Activated CD4-positive, alpha-beta T cell treated with anti-CD3 and anti-CD28 coated beads, Interleukin-2, amount 10 ng/mL, durations not matched to agents 7 days and 5 days (primary cell): ENCODE measurements around the gene ATG4D. TPM values are rescaled to one million over a fixed set of nuclear protein-coding genes. Genes with fewer than 3 reads are reported as not detected.
A peak's percentile ranks its signal among the peaks of the same experiment; 100 is the strongest.

Source experiments
- CTCF ChIA-PET: fragments of 350-600 bp; sonication (Branson Sonifier 250); formaldehyde crosslinking; loops from one replicate; lab custom pipeline; 2021; ENCODE audit warnings: antibody characterized with exemption; lab: Charles Lee
- POLR2A ChIA-PET: fragments of 350-600 bp; sonication (Branson Sonifier 250); formaldehyde crosslinking; loops from one replicate; lab custom pipeline; 2021; ENCODE audit warnings: antibody characterized with exemption; lab: Charles Lee
- DNase-seq: peaks from one replicate; pipeline ENCODE4 v3.0.0-alpha.2; 2020
- H3K27ac Mint-ChIP-seq: one replicate; pipeline ENCODE4 v1.8.0; 2021; ENCODE audit warnings: mild to moderate bottlenecking, moderate library complexity, mixed read lengths
- H3K27me3 Mint-ChIP-seq: one replicate; pipeline ENCODE4 v1.8.0; 2021; ENCODE audit warnings: mixed read lengths
- H3K36me3 Mint-ChIP-seq: one replicate; pipeline ENCODE4 v1.8.0; 2021; ENCODE audit warnings: low read depth, mixed read lengths
- H3K4me1 Mint-ChIP-seq: one replicate; pipeline ENCODE4 v1.8.0; 2021; ENCODE audit warnings: mixed read lengths
- H3K4me3 Mint-ChIP-seq: one replicate; pipeline ENCODE4 v1.8.0; 2021; ENCODE audit warnings: mild to moderate bottlenecking, moderate library complexity, mixed read lengths
- H3K9me3 Mint-ChIP-seq: one replicate; pipeline ENCODE4 v1.8.0; 2021; ENCODE audit warnings: mixed read lengths
- total RNA-seq, 2 experiments: library from RNA; stranded (reverse); gene quantifications; one replicate each; pipeline ENCODE4 v1.2.3, GENCODE V29; 2021

The ATG4D gene
- total RNA-seq, 2 experiments from 2014 or later, result 40.0 to 41.4 TPM

DNA sequence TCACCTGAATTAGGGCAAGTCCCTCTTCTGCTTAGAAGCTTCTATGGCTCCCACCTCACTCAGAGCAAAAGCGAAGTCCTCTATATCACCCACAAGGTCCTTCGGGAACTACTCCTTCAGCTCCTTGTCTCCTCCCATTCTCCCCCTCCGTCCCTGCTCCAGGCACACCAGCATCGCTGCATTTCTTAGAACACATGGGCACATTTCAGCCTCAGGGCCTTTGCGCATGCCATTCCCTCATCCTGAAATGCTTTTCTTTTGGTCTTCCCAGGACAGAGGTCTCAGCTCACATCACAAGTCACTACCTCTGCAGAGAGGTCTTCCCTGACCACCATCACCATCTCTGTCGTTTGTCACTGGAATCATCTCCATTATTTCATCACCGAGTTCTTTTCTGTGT lies 30.5 kb upstream of the ATG4D start:
- Mint-ChIP-seq H3K4me3 (no peak overlapping the region), H3K9me3 (no peaks in the 10 kb centered on the region), H3K36me3 (no peaks in the 10 kb centered on the region), H3K27ac (no peak overlapping the region), H3K27me3 (peaks cover 50% of the 10 kb centered on the region), H3K4me1 (peaks cover 39% of the 10 kb centered on the region)
- ChIA-PET CTCF (no interaction called here), POLR2A (no interaction called here)
- no peak for DNase-seq

GRCh38 chr19:10514211-10515145 lies 29.2 kb upstream of the ATG4D start:
- H3K36me3 Mint-ChIP-seq, result no peaks in the 10 kb centered on the region
- ChIA-PET POLR2A (no interaction called here), CTCF (interaction anchor here (3.0 kb wide), 1 partner anchor 9 kb away, joined by 8 read pairs; no protein-coding TSS in a partner anchor)
- peaks cover 39% of the 10 kb centered on the region for H3K4me1 Mint-ChIP-seq
- H3K9me3 Mint-ChIP-seq, result no peaks in the 10 kb centered on the region
- no peak overlapping the region for H3K27ac Mint-ChIP-seq
- DNase-seq, result peak; percentile 48
- no peak overlapping the region for H3K4me3 Mint-ChIP-seq
- H3K27me3 Mint-ChIP-seq, result peaks cover 62% of the 10 kb centered on the region

GRCh38 chr19:10516064-10516385 lies 27.7 kb upstream of the ATG4D start:
- POLR2A ChIA-PET, result no interaction called here
- Mint-ChIP-seq H3K4me1 (peaks cover 35% of the 10 kb centered on the region), H3K4me3 (no peak overlapping the region)

DNA sequence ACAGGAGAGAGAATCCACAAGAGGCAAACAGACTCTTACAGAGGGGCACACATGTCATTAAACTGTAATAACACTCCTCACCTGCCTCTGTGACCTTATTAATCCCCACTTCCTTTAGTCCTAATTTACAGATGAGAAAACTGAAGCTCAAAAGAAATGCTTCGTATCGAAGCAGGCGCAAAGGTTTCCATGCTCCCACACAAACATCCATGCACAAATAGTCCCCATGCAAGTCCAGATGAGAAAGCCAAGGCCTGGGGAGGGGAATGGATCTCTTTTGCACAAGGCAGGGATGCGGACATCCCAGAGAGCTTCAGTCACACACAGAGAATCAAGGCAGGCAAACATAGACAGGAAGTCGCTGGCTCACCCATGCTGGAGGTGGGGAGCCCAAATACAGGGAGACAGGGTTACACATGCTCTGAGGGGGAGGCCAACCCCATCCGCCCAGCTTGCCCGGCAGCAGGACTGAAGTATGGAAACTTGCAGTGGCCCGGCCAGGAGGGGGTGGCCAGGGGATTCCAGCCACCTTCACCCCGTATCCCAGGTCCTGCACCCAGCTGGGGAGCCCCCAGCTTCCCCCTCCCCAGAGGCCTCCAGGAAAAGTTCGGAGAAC lies 26.9 kb upstream of the ATG4D start:
- Mint-ChIP-seq H3K36me3 (no peaks in the 10 kb centered on the region), H3K9me3 (no peaks in the 10 kb centered on the region), H3K27ac (no peak overlapping the region), H3K4me3 (peak overlapping the region; percentile 50), H3K4me1 (peaks cover 35% of the 10 kb centered on the region), H3K27me3 (peaks cover 68% of the 10 kb centered on the region)
- DNase-seq, result no peak
- ChIA-PET CTCF (interaction anchor here (1.0 to 3.0 kb wide), 8 partner anchors 8 to 201 kb away, joined by 3 to 8 read pairs (median 3); partner anchors contain the start of gene DNM2), POLR2A (no interaction called here)

More at GRCh38 chr19:10516064-10516385, 27.7 kb upstream of the ATG4D start:
- no peak overlapping the region for H3K27ac Mint-ChIP-seq
- H3K9me3 Mint-ChIP-seq, result no peaks in the 10 kb centered on the region
- no peak for DNase-seq
- no peaks in the 10 kb centered on the region for H3K36me3 Mint-ChIP-seq
- CTCF ChIA-PET, result interaction anchor here (0.7 to 3.0 kb wide), 5 partner anchors 10 to 136 kb away, joined by 3 to 8 read pairs (median 3); no protein-coding TSS in a partner anchor
- H3K27me3 Mint-ChIP-seq, result peaks cover 71% of the 10 kb centered on the region

GRCh38 chr19:10517361-10517759 lies 26.3 kb upstream of the ATG4D start, which contains the start of gene S1PR5:
TSS of gene S1PR5 (minus strand) at chr19:10517447. CDS start at chr19:10515011, 2,436 bp downstream.
- DNase-seq, result no peak
- H3K9me3 Mint-ChIP-seq, result no peaks in the 10 kb centered on the region
- ChIA-PET POLR2A (no interaction called here), CTCF (interaction anchor here (1.0 to 3.0 kb wide), 6 partner anchors 8 to 201 kb away, joined by 3 to 8 read pairs (median 3); partner anchors contain the start of gene DNM2)
- H3K4me3 Mint-ChIP-seq, result peak within 1 kb of the TSS; percentile 50
- H3K27ac Mint-ChIP-seq, result no peak within 1 kb of the TSS
- H3K36me3 Mint-ChIP-seq, result no peaks in the 10 kb centered on the region
- peaks cover 35% of the 10 kb centered on the region for H3K4me1 Mint-ChIP-seq
- peaks cover 70% of the 10 kb centered on the region for H3K27me3 Mint-ChIP-seq

GRCh38 chr19:10517760-10518443 lies 25.8 kb upstream of the ATG4D start:
- no peaks in the 10 kb centered on the region for H3K9me3 Mint-ChIP-seq
- H3K27me3 Mint-ChIP-seq, result peaks cover 66% of the 10 kb centered on the region
- ChIA-PET POLR2A (interaction anchor here (0.6 kb wide), 1 partner anchor 934 kb away, joined by 5 read pairs; no protein-coding TSS in a partner anchor), CTCF (interaction anchor here (0.7 to 3.0 kb wide), 6 partner anchors 9 to 200 kb away, joined by 3 to 8 read pairs (median 4); partner anchors contain the start of gene DNM2)
- H3K4me1 Mint-ChIP-seq, result peaks cover 35% of the 10 kb centered on the region
- H3K4me3 Mint-ChIP-seq, result peak overlapping the region; percentile 11
- DNase-seq, result no peak
- no peaks in the 10 kb centered on the region for H3K36me3 Mint-ChIP-seq
- no peak overlapping the region for H3K27ac Mint-ChIP-seq

GRCh38 chr19:10518444-10519361 lies 25.0 kb upstream of the ATG4D start:
- H3K9me3 Mint-ChIP-seq, result no peaks in the 10 kb centered on the region
- no peaks in the 10 kb centered on the region for H3K36me3 Mint-ChIP-seq
- H3K27ac Mint-ChIP-seq, result no peak overlapping the region
- H3K27me3 Mint-ChIP-seq, result peaks cover 58% of the 10 kb centered on the region
- ChIA-PET CTCF (interaction anchor here (0.7 to 1.9 kb wide), 2 partner anchors 10 to 57 kb away, joined by 4 to 5 read pairs; no protein-coding TSS in a partner anchor), POLR2A (no interaction called here)
- peak overlapping the region; percentile 41 for H3K4me3 Mint-ChIP-seq
- no peak for DNase-seq
- H3K4me1 Mint-ChIP-seq, result peaks cover 30% of the 10 kb centered on the region

- Mint-ChIP-seq H3K36me3 (no peaks in the 10 kb centered on the region), H3K4me1 (peaks cover 29% of the 10 kb centered on the region), H3K27me3 (peaks cover 53% of the 10 kb centered on the region), H3K9me3 (no peaks in the 10 kb centered on the region), H3K4me3 (peak overlapping the region; percentile 8), H3K27ac (peak overlapping the region; percentile 81)
- ChIA-PET POLR2A (no interaction called here), CTCF (interaction anchor here (1.2 kb wide), 1 partner anchor 22 kb away, joined by 5 read pairs; no protein-coding TSS in a partner anchor)
- DNase-seq, result no peak
Observed at GRCh38 chr19:10519421-10519820, 24.3 kb upstream of the ATG4D start.

GRCh38 chr19:10520652-10521318 lies 22.9 kb upstream of the ATG4D start:
- no peaks in the 10 kb centered on the region for H3K36me3 Mint-ChIP-seq
- no peaks in the 10 kb centered on the region for H3K9me3 Mint-ChIP-seq
- POLR2A ChIA-PET, result no interaction called here
- peaks cover 40% of the 10 kb centered on the region for H3K27me3 Mint-ChIP-seq
- H3K4me1 Mint-ChIP-seq, result peaks cover 27% of the 10 kb centered on the region
- H3K27ac Mint-ChIP-seq, result peak overlapping the region; percentile 19
- CTCF ChIA-PET, result interaction anchor here (0.6 to 1.9 kb wide), 3 partner anchors 20 to 231 kb away, joined by 4 to 5 read pairs (median 4); partner anchors contain the start of gene DNM2
- H3K4me3 Mint-ChIP-seq, result no peak overlapping the region
- no peak for DNase-seq

DNA sequence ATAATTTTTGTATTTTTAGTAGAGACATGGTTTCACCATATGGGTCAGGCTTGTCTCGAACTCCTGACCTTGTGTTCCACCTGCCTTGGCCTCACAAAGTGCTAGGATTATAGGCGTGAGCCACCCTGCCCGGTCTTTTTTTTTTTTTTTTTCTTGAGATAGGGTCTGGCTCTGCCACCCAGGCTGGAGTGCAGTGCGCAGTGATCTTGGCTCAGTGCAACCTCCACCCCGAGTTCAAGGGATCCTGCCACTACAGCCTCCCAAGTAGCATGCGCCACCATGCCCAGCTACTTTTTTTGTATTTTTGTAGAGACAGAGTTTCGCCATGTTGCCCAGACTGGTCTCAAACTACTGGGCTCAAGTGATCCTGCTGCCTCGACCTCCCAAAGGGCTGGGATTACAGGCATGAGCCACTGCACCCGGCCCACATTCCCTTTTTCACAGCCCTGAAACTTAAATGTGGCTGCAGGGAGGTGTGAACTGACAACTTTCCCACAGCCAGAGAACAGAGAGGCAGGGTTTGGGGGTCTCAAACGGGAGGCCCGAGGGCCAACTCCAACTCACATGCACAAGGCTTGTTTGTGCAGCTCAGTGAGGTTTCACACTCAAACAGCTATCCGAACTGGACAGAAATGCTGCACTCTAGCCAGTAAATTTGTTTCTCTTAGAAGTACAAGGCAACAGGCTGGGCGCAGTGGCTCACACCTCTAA lies 22.1 kb upstream of the ATG4D start:
- ChIA-PET POLR2A (no interaction called here), CTCF (interaction anchor here (1.9 kb wide), 1 partner anchor 196 kb away, joined by 4 read pairs; the partner anchor contains the start of gene DNM2)
- Mint-ChIP-seq H3K27ac (no peak overlapping the region), H3K36me3 (no peaks in the 10 kb centered on the region), H3K9me3 (no peaks in the 10 kb centered on the region), H3K4me3 (no peak overlapping the region), H3K27me3 (peaks cover 31% of the 10 kb centered on the region), H3K4me1 (peaks cover 21% of the 10 kb centered on the region)
- DNase-seq, result no peak
